HUES48 (cell line): Measurements from ENCODE around the gene TRAPPC1.
"Not testable (repeated sequence)": the region's sequence is repeated elsewhere in the genome, so short reads cannot be mapped to it uniquely, and the experiment has no call there.

ENCODE experiments used
- H3K27ac ChIP-seq: one replicate; pipeline ENCODE4 v1.7.0; 2013; ENCODE audit warnings: low read depth, low read length, inconsistent platforms
- H3K27me3 ChIP-seq: 2 replicates; pipeline ENCODE4 v1.6.1; 2013; ENCODE audit warnings: mild to moderate bottlenecking, low read length; ENCODE audit not compliant: control insufficient read depth, insufficient read depth
- H3K36me3 ChIP-seq: 2 replicates; pipeline ENCODE4 v1.6.1; 2013; ENCODE audit warnings: low read length; ENCODE audit not compliant: control insufficient read depth, insufficient read depth
- H3K4me1 ChIP-seq: 2 replicates; pipeline ENCODE4 v1.6.1; 2013; ENCODE audit warnings: mild to moderate bottlenecking, low read length; ENCODE audit not compliant: control insufficient read depth, insufficient read depth
- H3K4me3 ChIP-seq: 2 replicates; pipeline ENCODE4 v1.5.1; 2013; ENCODE audit warnings: mild to moderate bottlenecking, low read depth, low read length
- H3K9ac ChIP-seq: 2 replicates; pipeline ENCODE4 v1.6.1; 2013; ENCODE audit warnings: mild to moderate bottlenecking, low read depth, low read length, moderate library complexity
- H3K9me3 ChIP-seq: 2 replicates; pipeline ENCODE4 v1.6.1; 2013; ENCODE audit warnings: low read length; ENCODE audit not compliant: control insufficient read depth, insufficient read depth

TRAPPC1 gene

DNA sequence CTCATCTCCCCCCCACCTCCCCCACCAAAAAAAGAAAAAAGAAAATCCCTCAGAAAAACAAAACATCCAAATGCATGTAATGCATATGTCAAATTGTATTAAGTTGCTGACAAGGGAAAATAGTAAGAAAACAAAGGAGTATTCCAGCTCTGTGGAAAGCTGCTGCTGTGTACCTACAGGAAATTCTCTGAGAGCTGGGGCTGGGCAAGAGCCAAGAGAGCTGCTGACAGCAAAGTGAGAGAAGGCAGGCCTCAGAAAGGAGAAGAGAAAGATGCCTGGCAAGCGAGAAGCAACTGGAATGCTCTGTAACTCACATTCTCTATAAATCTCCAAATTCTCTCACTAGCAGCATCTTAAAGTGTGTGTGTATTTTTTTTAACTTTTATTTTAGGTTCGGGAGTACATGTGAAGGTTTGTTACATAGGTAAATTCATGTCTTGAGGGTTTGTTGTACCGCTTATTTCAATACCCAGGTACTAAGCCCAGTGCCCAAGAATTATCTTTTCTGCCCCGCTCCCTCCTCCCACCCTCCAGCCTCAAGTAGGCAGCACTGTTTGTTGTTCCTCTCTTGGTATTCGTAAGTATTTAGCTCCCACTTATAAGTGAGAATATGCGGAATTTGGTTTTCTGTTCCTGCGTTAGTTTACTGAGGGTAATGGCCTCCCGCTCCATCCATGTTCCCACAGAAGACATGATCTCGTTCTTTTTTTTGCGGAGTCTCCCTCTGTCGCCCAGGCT is 24.7 kb upstream of the TRAPPC1 start:
- Histone ChIP-seq H3K9me3 (no peaks in the 10 kb centered on the region), H3K4me3 (no peak overlapping the region), H3K4me1 (peaks cover 7% of the 10 kb centered on the region; the same call in 1 of the 2 replicates), H3K27ac (no peak overlapping the region), H3K27me3 (no peaks in the 10 kb centered on the region), H3K36me3 (no peaks in the 10 kb centered on the region), H3K9ac (no peak overlapping the region)

DNA sequence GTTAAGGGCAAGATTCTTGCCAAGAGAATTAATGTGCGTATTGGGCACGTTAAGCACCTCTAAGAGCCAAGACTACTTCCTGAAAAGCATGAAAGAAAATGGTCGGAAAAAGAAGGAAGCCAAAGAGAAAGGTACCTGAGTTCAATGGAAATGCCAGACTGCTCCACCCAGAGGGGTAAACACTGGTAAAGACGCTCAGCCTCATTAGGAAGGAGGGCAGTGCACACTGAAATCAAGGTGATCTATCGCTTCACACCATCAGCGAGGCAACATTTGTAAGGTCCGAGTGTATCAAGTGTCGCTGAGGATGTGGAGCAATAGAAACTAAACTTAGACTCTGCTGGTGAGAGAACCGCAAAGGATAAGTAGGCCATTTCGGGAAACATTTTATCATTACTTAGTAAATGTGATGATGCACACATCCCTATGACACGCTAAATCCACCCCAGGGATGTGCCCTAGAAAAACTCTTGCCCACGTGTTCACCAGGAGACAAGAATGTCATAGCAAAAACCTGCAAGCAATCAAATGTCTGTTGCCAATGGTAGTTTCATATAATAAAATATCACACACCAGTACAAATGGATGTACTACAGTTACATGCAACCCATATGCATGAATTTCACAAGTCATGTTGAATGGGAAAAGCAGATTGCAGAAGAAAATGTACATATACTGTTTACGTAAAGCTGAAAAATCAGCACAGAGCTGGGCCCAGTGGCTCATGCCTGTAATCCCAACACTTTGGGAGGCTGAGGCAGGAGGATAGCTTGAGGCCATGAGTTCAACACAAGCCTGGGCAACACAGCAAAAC is 23.9 kb upstream of the TRAPPC1 start:
- H3K9ac ChIP-seq, result no peak overlapping the region
- H3K27me3 ChIP-seq, result no peaks in the 10 kb centered on the region
- H3K4me1 ChIP-seq, result 0 out of 2 replicates have a peak, but pooled peaks cover 2% of the 10 kb centered on the region
- H3K4me3 ChIP-seq, result no peak overlapping the region
- H3K9me3 ChIP-seq, result no peaks in the 10 kb centered on the region
- no peak overlapping the region for H3K27ac ChIP-seq
- no peaks in the 10 kb centered on the region for H3K36me3 ChIP-seq

DNA sequence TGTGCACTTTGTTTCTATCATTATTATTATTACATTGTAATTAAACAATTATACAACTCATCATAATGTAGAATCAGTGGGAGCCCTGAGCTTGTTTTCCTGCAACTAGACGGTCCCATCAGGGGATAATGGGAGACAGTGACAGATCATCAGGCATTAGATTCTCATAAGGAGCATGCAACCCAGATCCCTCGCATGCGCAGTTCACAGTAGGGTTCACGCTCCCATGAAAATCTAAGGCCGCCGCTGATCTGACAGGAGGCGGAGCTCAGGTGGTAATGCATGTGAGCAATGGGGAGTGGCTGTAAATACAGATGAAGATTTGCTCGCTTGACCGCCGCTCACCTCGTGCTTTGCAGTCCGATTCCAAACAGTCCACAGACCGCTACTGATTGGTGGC is 21.5 kb upstream of the TRAPPC1 start:
- H3K27ac ChIP-seq, H3K9me3 ChIP-seq, H3K4me1 ChIP-seq, H3K4me3 ChIP-seq, H3K9ac ChIP-seq, H3K27me3 ChIP-seq: not testable (repeated sequence)
- H3K36me3 ChIP-seq, result peaks cover 13% of the 10 kb centered on the region

DNA sequence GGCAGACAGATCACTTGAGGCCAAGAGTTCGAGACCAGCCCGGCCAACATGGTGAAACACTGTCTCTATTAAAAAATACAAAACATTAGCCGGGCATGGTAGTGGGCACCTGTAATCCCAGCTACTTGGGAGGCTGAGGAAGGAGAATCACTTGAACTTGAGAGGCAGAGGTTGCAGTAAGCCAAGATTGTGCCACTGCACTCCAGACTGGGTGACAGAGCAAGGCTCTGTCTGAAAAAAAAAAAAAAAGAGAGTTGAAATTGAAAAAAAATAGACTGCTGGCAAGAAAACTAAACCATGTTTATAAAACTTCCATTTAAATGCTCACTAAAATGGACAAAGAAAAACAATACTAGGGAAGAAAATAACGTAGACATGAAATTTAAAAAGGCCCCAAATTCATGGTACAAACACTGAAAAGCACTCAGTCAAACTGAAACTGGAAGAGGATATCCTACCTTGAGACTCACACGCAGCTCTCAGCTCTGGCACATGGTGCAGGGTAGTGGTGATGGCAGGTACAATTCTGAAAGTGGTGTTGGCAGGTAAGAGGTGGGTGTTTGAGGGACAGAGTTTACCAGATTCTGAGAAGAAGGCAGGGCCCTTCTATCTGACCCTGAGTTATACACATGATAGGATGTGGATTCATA is 19.5 kb upstream of the TRAPPC1 start:
- no peaks in the 10 kb centered on the region for H3K27me3 ChIP-seq
- H3K4me1 ChIP-seq, result no peaks in the 10 kb centered on the region
- no peak overlapping the region for H3K9ac ChIP-seq
- H3K36me3 ChIP-seq, result peaks cover 28% of the 10 kb centered on the region
- no peak overlapping the region for H3K27ac ChIP-seq
- no peak overlapping the region for H3K4me3 ChIP-seq
- H3K9me3 ChIP-seq, result no peaks in the 10 kb centered on the region

DNA sequence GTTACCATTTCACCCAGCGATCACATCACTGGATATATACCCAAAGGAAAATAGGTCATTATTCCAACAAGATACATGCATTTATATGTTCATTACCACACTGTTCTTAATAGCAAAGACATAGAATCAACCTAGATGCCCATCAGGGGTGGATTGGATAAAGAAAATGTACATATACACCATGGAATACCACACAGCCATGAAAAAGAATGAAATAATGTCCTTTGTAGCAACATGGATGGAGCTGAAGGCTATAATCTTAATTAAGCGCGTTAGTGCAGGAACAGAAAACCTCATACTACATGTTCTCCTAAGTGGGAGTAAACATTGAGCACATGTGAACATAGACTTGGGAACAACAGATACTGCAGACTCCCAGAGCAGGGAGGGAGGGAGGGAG is 18.8 kb upstream of the TRAPPC1 start:
- Histone ChIP-seq H3K4me3 (no peak overlapping the region), H3K27me3 (no peaks in the 10 kb centered on the region), H3K36me3 (peaks cover 35% of the 10 kb centered on the region), H3K4me1 (no peaks in the 10 kb centered on the region), H3K9ac (no peak overlapping the region), H3K27ac (no peak overlapping the region), H3K9me3 (no peaks in the 10 kb centered on the region)

DNA sequence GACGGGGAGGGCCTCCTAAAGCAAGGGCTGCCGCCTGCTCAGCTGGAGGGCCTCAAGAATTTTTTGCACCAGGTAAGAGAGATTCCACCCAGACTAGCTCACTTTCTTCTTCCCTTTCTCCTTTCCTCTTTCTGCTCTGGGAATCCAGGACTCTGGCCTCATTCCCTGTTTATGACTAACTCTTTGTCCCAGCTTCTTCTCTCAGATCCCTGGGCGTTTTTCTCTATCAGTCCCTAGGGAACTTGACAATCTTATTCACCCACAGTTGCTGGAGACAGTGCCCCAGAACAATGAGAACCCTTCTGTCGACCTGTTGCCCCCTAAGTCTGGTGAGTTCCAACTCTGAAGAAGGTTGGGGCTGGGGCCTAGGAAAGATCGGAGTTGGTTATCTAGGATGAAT is 15.9 kb upstream of the TRAPPC1 start:
- Histone ChIP-seq H3K4me3 (no peak overlapping the region), H3K9ac (no peak overlapping the region), H3K4me1 (no peaks in the 10 kb centered on the region), H3K36me3 (peaks cover 62% of the 10 kb centered on the region), H3K27ac (no peak overlapping the region), H3K9me3 (no peaks in the 10 kb centered on the region), H3K27me3 (no peaks in the 10 kb centered on the region)

DNA sequence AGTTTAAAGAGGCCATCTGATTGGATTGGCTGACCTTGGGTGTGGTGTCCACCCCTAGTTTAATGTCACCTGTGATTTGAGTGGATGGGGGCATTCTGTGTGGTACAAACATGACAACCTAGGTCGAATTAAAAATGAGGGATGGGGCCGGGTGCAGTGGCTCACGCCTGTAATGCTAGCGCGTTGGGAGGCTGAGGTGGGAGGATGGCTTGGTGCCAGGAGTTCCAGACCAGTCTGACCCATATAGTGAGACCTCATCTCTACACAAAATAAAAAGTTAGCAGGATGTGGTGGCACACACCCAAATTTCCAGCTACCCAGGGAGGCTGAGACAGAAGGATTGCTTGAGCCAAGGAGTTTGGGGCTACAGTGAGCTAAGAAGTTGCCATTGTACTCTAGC is 14.7 kb upstream of the TRAPPC1 start:
- H3K27me3 ChIP-seq, result no peaks in the 10 kb centered on the region
- no peaks in the 10 kb centered on the region for H3K9me3 ChIP-seq
- H3K36me3 ChIP-seq, result peaks cover 65% of the 10 kb centered on the region
- no peak overlapping the region for H3K27ac ChIP-seq
- H3K4me3 ChIP-seq, result no peak overlapping the region
- no peak overlapping the region for H3K9ac ChIP-seq
- H3K4me1 ChIP-seq, result no peaks in the 10 kb centered on the region

DNA sequence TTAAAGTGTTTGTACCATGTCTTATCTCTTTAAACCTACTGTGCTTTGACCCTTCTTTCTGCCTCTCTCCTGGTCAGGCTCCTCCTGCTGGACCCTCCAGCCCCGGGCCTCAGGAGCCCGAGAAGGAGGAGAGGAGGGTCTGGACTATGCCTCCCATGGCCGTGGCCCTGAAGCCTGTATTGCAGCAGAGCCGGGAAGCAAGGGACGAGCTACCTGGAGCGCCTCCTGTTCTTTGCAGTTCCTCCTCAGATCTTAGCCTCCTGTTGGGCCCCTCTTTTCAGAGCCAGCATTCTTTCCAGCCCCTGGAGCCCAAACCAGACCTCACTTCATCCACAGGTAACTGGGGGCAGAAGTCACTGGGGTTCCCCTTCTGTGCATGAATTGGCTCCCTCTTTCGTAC is 13.9 kb upstream of the TRAPPC1 start:
- Histone ChIP-seq H3K9me3 (no peaks in the 10 kb centered on the region), H3K4me1 (no peaks in the 10 kb centered on the region), H3K4me3 (no peak overlapping the region), H3K36me3 (peaks cover 71% of the 10 kb centered on the region), H3K27me3 (no peaks in the 10 kb centered on the region), H3K9ac (no peak overlapping the region), H3K27ac (no peak overlapping the region)

DNA sequence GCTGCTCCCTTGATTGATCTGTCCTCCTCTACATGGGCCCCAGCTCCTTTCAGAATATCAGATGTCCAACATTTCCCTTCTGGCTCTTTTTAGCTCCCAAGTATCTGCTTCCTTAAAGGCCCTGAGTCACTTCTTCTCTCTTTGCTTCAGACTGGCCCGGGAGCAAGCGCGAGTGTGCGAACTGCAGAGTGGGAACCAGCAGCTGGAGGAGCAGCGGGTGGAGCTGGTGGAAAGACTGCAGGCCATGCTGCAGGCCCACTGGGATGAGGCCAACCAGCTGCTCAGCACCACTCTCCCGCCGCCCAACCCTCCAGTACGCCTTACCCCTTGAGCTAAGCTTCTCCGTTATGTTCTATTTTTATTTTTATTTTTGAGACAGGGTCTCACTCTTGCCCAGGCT is 12.6 kb upstream of the TRAPPC1 start:
- Histone ChIP-seq H3K4me1 (no peaks in the 10 kb centered on the region), H3K4me3 (no peak overlapping the region), H3K9ac (no peak overlapping the region), H3K9me3 (no peaks in the 10 kb centered on the region), H3K27me3 (no peaks in the 10 kb centered on the region), H3K36me3 (peaks cover 83% of the 10 kb centered on the region), H3K27ac (no peak overlapping the region)

DNA sequence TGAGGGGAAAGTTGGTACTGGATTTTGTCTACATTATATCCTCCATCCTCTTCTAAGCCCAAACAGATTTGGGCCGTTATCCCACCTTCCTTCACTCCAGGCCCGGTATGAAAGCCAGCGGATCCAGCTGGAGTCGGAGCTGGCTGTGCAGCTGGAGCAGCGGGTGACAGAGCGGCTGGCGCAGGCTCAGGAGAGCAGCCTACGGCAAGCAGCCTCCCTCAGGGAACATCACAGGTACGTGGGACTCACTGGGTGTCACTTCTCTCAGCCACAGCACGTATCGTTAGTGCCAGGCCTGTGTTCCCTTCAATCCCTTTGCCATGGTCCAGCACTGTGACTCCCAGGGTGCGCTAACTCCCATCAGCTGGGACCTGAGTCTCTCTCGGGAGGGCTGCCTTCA is 11.5 kb upstream of the TRAPPC1 start:
- H3K4me1 ChIP-seq, result no peaks in the 10 kb centered on the region
- H3K9ac ChIP-seq, result no peak overlapping the region
- H3K4me3 ChIP-seq, result no peak overlapping the region
- peaks cover 76% of the 10 kb centered on the region for H3K36me3 ChIP-seq
- no peaks in the 10 kb centered on the region for H3K9me3 ChIP-seq
- no peaks in the 10 kb centered on the region for H3K27me3 ChIP-seq
- no peak overlapping the region for H3K27ac ChIP-seq

DNA sequence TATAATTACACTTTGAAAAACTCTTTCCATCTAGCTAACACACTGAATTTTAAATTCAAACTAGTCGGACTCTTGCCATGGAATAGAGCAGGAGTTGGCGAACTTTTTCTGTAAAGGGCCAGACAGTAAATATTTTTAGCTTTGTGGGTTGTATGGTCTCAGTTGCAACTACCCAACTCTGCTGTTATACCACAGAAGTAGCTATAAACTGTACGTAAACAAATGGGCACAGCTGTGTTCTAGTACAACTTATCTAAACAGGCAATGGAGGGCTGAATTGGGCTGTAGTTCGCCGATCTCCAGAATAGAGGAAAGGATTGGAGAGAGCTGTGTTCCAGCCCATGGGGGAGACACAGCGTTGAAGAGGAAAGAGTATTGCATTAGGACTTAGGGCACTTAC is 9.0 kb upstream of the TRAPPC1 start:
- no peak overlapping the region for H3K4me3 ChIP-seq
- H3K36me3 ChIP-seq, result peaks cover 75% of the 10 kb centered on the region
- H3K27ac ChIP-seq, result no peak overlapping the region
- no peaks in the 10 kb centered on the region for H3K9me3 ChIP-seq
- H3K4me1 ChIP-seq, result no peaks in the 10 kb centered on the region
- H3K9ac ChIP-seq, result no peak overlapping the region
- no peaks in the 10 kb centered on the region for H3K27me3 ChIP-seq
